SK-N-SH (cell line): ENCODE results near the gene CHD6. TPM values are rescaled to one million over a fixed set of nuclear protein-coding genes. Genes with fewer than 3 reads are reported as not detected.

Source experiments
- CTCF ChIA-PET: fragments of 300-600, 350-600 bp; formaldehyde crosslinking; extraction: SDS; loops from one replicate; lab custom pipeline; 2021; lab: Yijun Ruan, JAX
- POLR2A ChIA-PET: fragments of 350-600 bp; sonication (Branson Sonifier 250); formaldehyde crosslinking; extraction: SDS; loops from one replicate; lab custom pipeline; 2020; ENCODE audit warnings: antibody characterized with exemption, inconsistent platforms; lab: Yijun Ruan, JAX
- DNase-seq: peaks from one replicate; pipeline ENCODE4 v3.0.0; 2012
- H2AFZ ChIP-seq: fragments of 200-600 bp; sonication (generic); 2 replicates; pipeline ENCODE4 v1.8.1; 2016; ENCODE audit warnings: antibody characterized with exemption, mild to moderate bottlenecking, low read depth
- H3F3A ChIP-seq: fragments of 200-600 bp; sonication (generic); replicated peaks from 2 replicates; pipeline ENCODE3; 2016; ENCODE audit warnings: antibody characterized with exemption, mild to moderate bottlenecking; ENCODE audit not compliant: insufficient read depth
- H3K27ac ChIP-seq, 2 experiments: fragments of 200-500 bp in 1 of 2; fragments of 200-600 bp in 1 of 2; sonication (Bioruptor generic) in 1 of 2; sonication (generic), shearing (Covaris generic) in 1 of 2; 2 replicates each; pipeline versions ENCODE4 v1.5.1 to v1.6.1; 2014 to 2016; ENCODE audit warnings: low read depth in 2 of 2, inconsistent platforms in 1 of 2, low read length in 1 of 2, mild to moderate bottlenecking in 1 of 2, mixed read lengths in 1 of 2
- H3K27me3 ChIP-seq: fragments of 200-600 bp; sonication (generic), shearing (Covaris generic); 2 replicates; pipeline ENCODE4 v1.6.1; 2016; ENCODE audit warnings: mixed run types; ENCODE audit not compliant: insufficient read depth
- H3K36me3 ChIP-seq, 2 experiments: fragments of 200-500 bp in 1 of 2; fragments of 200-600 bp in 1 of 2; sonication (Bioruptor generic) in 1 of 2; sonication (generic) in 1 of 2; replicated peaks in 1 of 2; 2 replicates each; pipeline versions ENCODE3 to v1.5.1; 2014 to 2016; ENCODE audit warnings: low read length in 1 of 2, mild to moderate bottlenecking in 1 of 2; ENCODE audit not compliant: insufficient read depth in 2 of 2, control insufficient read depth in 1 of 2
- H3K4me1 ChIP-seq, 2 experiments: fragments of 200-500 bp in 1 of 2; fragments of 200-600 bp in 1 of 2; sonication (Bioruptor generic) in 1 of 2; sonication (generic), shearing (Covaris generic) in 1 of 2; 2 replicates each; pipeline versions ENCODE4 v1.5.1 to v1.6.1; 2014 to 2016; ENCODE audit warnings: low read depth in 1 of 2, low read length in 1 of 2, mixed run types in 1 of 2; ENCODE audit not compliant: insufficient read depth in 2 of 2, control insufficient read depth in 1 of 2
- H3K4me2 ChIP-seq: fragments of 200-600 bp; sonication (generic), shearing (Covaris generic); 2 replicates; pipeline ENCODE4 v1.6.1; 2017; ENCODE audit warnings: mixed run types
- H3K4me3 ChIP-seq, 2 experiments: fragments of 200-500 bp in 1 of 2; fragments of 200-600 bp in 1 of 2; sonication (Bioruptor generic) in 1 of 2; sonication (generic), shearing (Covaris generic) in 1 of 2; 2 replicates each; pipeline versions ENCODE4 v1.5.1 to v1.8.1; 2014 to 2016; ENCODE audit warnings: low read depth in 2 of 2, inconsistent platforms in 1 of 2, low read length in 1 of 2, mild to moderate bottlenecking in 1 of 2, mixed read lengths in 1 of 2, moderate library complexity in 1 of 2
- H3K79me2 ChIP-seq: fragments of 200-600 bp; sonication (generic); 2 replicates; pipeline ENCODE4 v1.8.1; 2017; ENCODE audit warnings: mild to moderate bottlenecking; ENCODE audit not compliant: insufficient read depth
- H3K9ac ChIP-seq: fragments of 200-600 bp; sonication (generic); 2 replicates; pipeline ENCODE4 v1.6.1; 2017; ENCODE audit warnings: mixed run types
- H3K9me2 ChIP-seq: fragments of 200-600 bp; sonication (generic); 2 replicates; pipeline ENCODE4 v1.6.1; 2017; ENCODE audit warnings: mixed run types
- H3K9me3 ChIP-seq: fragments of 200-600 bp; sonication (generic); 2 replicates; pipeline ENCODE4 v1.6.1; 2017; ENCODE audit warnings: mixed run types, mild to moderate bottlenecking, moderate library complexity
- H4K20me1 ChIP-seq: fragments of 200-600 bp; sonication (generic); 2 replicates; pipeline ENCODE4 v1.6.1; 2017; ENCODE audit warnings: mild to moderate bottlenecking, mixed run types; ENCODE audit not compliant: insufficient read depth
- CHD2 ChIP-seq: fragments of 150-350 bp; IDR thresholded peaks from 2 replicates; pipeline ENCODE4 v1.6.1; 2018; ENCODE audit warnings: low read length; ENCODE audit not compliant: partially characterized antibody
- EP300 ChIP-seq, 2 experiments: IDR thresholded peaks; 2 replicates each; pipeline versions ENCODE4 v1.4.0 to v1.6.1; 2012; ENCODE audit warnings: borderline replicate concordance in 1 of 2, low read depth in 1 of 2, low read length in 1 of 2
- EZH2phosphoT487 ChIP-seq: fragments of 200-600 bp; sonication (generic); IDR thresholded peaks from 2 replicates; pipeline ENCODE4 v1.6.1; 2017; ENCODE audit warnings: low read depth, mixed run types, mild to moderate bottlenecking, antibody characterized with exemption, moderate library complexity, borderline replicate concordance
- FOSL2 ChIP-seq: IDR thresholded peaks from 2 replicates; pipeline ENCODE4 v1.4.0; 2012; ENCODE audit warnings: low read depth, mild to moderate bottlenecking, moderate library complexity, borderline replicate concordance
- FOXJ3 ChIP-seq: sonication (generic); formaldehyde crosslinking; IDR thresholded peaks from 2 replicates; pipeline ENCODE4 v1.5.1; 2020; ENCODE audit warnings: mild to moderate bottlenecking, missing genetic modification reagents
- JUND ChIP-seq: IDR thresholded peaks from 2 replicates; pipeline ENCODE4 v1.4.0; 2012
- MXI1 ChIP-seq: IDR thresholded peaks from 2 replicates; pipeline ENCODE4 v1.6.1; 2012; ENCODE audit warnings: mild to moderate bottlenecking, low read depth, low read length, improper control_type of control experiment
- NFIC ChIP-seq: IDR thresholded peaks from 2 replicates; pipeline ENCODE4 v1.4.0; 2012; ENCODE audit warnings: borderline replicate concordance
- PBX3 ChIP-seq: IDR thresholded peaks from 2 replicates; pipeline ENCODE4; 2012
- RCOR1 ChIP-seq: fragments of 150-350 bp; IDR thresholded peaks from 2 replicates; pipeline ENCODE4 v1.6.1; 2017; ENCODE audit warnings: antibody characterized with exemption, low read length
- USF1 ChIP-seq: IDR thresholded peaks from 2 replicates; pipeline ENCODE4 v1.4.0; 2012; ENCODE audit warnings: low read depth, borderline replicate concordance
- YY1 ChIP-seq: IDR thresholded peaks from 2 replicates; pipeline ENCODE4 v1.4.0; 2012; ENCODE audit warnings: low read depth, mild to moderate bottlenecking
- WGBS: methylation state at CpG from one replicate; pipeline ENCODE4 v1.1.6; 2017; ENCODE audit warnings: low lambda C conversion rate; 5-methylcytosine and 5-hydroxymethylcytosine counted together
- polyA plus RNA-seq, 3 experiments: library from polyadenylated mRNA; depleted of rRNA; stranded (reverse); fragments of >200 nt; gene quantifications; 2 replicates each; pipeline ENCODE4 v1.2.3, GENCODE V29; 2012

The CHD6 gene
- polyA plus RNA-seq, 1 of the 3 experiments (the other 2 are of a cell fraction): 7.1 TPM

GRCh38 chr20:41458761-41459160, 159.4 kb downstream of the CHD6 start:
- no peaks in the 10 kb centered on the region for H3F3A ChIP-seq
- H3K4me1 ChIP-seq: no peaks in the 10 kb centered on the region
- ChIA-PET CTCF (no interaction called here), POLR2A (no interaction called here)
- H4K20me1 ChIP-seq: no peaks in the 10 kb centered on the region
- H3K79me2 ChIP-seq: no peaks in the 10 kb centered on the region
- WGBS: 97% methylated on average over 2 of the region's 2 CpGs
- TF ChIP-seq RCOR1 (no peak), EP300 (IDR thresholded peaks at IDR 0.05; ENCODE audit: borderline replicate concordance in 1 of 2, low read depth in 1 of 2, low read length in 1 of 2) (no peak), JUND (no peak), FOSL2 (no peak), FOXJ3 (CRISPR knock-in tag) (no peak), USF1 (no peak), CHD2 (no peak), PBX3 (no peak), EZH2phosphoT487 (no peak), NFIC (no peak)
- peaks cover 32 to 57% of the 10 kb centered on the region in 2 experiments for H3K36me3 ChIP-seq
- no peaks in the 10 kb centered on the region for H3K9me2 ChIP-seq
- no peak overlapping the region for H3K9ac ChIP-seq
- H3K9me3 ChIP-seq: no peaks in the 10 kb centered on the region
- no peak for DNase-seq
- no peak overlapping the region for H3K4me3 ChIP-seq
- H3K27me3 ChIP-seq: no peaks in the 10 kb centered on the region
- no peak overlapping the region for H3K27ac ChIP-seq
- H3K4me2 ChIP-seq: no peak overlapping the region
- H2AFZ ChIP-seq: no peak overlapping the region

DNA sequence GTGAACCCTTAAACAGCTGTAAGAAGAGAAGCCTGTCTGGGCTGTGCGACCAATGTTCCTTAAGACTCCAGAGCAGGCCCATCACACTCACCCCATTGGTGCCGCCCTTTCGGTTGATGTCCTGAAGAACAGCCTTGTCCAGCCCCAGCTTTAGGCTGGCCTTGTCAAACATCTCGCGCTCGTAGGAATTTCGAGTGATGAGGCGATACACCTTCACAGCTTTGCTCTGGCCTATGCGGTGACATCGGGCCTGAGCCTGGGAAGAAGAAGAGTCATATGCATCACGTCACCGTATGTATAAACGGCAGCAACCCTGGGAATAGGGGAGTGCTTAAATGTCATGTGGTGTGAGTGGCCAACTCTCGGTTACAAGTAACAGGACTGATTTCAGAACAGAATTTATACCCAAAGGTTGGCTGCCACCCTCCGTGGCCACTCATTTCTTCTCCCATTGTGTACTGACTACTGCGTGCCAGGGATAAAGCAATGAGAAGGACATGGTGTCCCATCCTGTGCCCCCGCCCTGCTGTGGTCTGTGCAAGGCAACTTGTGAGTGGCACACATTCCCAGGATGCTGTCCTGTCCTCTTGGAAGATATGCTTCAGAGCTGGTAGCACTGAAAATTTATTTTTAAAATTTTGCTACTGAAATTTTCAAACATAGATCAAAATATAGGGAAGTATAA, 160.9 kb downstream of the CHD6 start:
- Histone ChIP-seq H3K27me3 (no peaks in the 10 kb centered on the region), H3F3A (no peaks in the 10 kb centered on the region), H3K4me1 (no peaks in the 10 kb centered on the region), H3K9me2 (no peaks in the 10 kb centered on the region), H3K4me2 (no peak overlapping the region), H3K27ac (no peak overlapping the region), H4K20me1 (no peaks in the 10 kb centered on the region), H3K36me3 (peaks cover 37 to 61% of the 10 kb centered on the region in 2 experiments), H2AFZ (no peak overlapping the region), H3K4me3 (no peak overlapping the region), H3K79me2 (no peaks in the 10 kb centered on the region), H3K9ac (no peak overlapping the region), H3K9me3 (no peaks in the 10 kb centered on the region)
- ChIA-PET POLR2A (no interaction called here), CTCF (interaction anchor here (0.9 to 1.2 kb wide), 3 partner anchors 8 to 47 kb away, joined by 3 to 7 read pairs (median 4); no protein-coding TSS in a partner anchor)
- no peak for DNase-seq
- no peak for TF ChIP-seq MXI1
- no peak for TF ChIP-seq YY1
- 97% methylated on average over 17 of the region's 17 CpGs for WGBS
